ENCODE data around the gene EPB41L5. TPM values are rescaled to one million over a fixed set of nuclear protein-coding genes. Genes with fewer than 3 reads are reported as not detected.

EPB41L5 gene
- total RNA-seq, 3 donors from 2014 or later, result 24.8 to 57.8 (median 42.3) TPM

DNA sequence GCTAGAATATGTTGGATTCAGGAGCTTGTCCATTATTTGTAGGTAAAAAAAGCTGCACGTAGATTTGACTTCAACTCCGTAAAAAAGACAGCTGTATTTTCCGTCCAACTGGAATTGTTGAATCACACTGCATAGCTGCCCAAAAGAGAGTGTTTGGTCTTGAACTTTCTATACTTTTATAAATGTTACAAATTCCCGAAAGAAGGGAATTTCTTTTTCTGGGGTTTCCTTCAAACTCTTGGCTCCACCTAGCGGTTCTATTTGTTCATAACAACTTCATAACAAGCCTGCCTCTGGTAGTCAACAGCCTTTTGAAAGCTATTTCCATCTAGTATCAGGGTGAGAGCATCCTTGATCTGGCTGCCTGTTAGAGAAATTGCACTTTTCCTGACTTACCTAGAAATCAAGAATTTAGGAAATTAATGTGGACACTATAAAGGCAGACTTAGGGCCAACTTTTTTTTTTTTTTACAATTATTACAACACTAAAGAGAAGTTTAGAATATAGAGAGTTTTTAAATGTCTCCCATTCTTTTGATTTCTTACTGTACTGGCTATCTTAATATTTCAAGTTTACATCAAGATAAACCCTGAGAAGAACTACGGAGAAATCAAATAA is 162.2 kb downstream of the EPB41L5 start:
- TF ChIP-seq CTCF (IDR thresholded peaks at IDR 0.05) (peak; percentile 60 to 76 (median 63)), POLR2A (IDR thresholded peaks at IDR 0.05) (no peak), POLR2AphosphoS5 (IDR thresholded peaks at IDR 0.05) (no peak)
- DNase-seq (ENCODE audit: low spot score in 2 of 2), result no peak
- no peak overlapping the region for H3K4me3 ChIP-seq
- H3K27me3 ChIP-seq, result no peaks in the 10 kb centered on the region
- intact Hi-C loops (cut with DNase I; ENCODE audit: low total_unique reads), result no loop called here
- no peaks in the 10 kb centered on the region for H3K4me1 ChIP-seq
- H3K27ac ChIP-seq, result no peak overlapping the region
- H3K36me3 ChIP-seq, result no peaks in the 10 kb centered on the region
- H3K9me3 ChIP-seq, result no peaks in the 10 kb centered on the region

GRCh38 chr2:120176526-120176925 is 163.6 kb downstream of the EPB41L5 start:
- Histone ChIP-seq H3K4me1 (no peaks in the 10 kb centered on the region), H3K4me3 (peak overlapping the region in 1 of 3 donors; percentile 26), H3K9me3 (no peaks in the 10 kb centered on the region), H3K27ac (no peak overlapping the region), H3K27me3 (no peaks in the 10 kb centered on the region), H3K36me3 (no peaks in the 10 kb centered on the region)
- intact Hi-C loops (cut with DNase I; ENCODE audit: low total_unique reads), result no loop called here
- no peak for DNase-seq (ENCODE audit: low spot score in 2 of 2)
- TF ChIP-seq POLR2A (IDR thresholded peaks at IDR 0.05) (no peak), POLR2AphosphoS5 (IDR thresholded peaks at IDR 0.05) (no peak), CTCF (IDR thresholded peaks at IDR 0.05) (no peak)

- peak in 1 of 2 donors; percentile 21 for DNase-seq (ENCODE audit: low spot score in 2 of 2)
- peak overlapping the region in 1 of 2 donors; percentile 8 for H3K27ac ChIP-seq
- H3K9me3 ChIP-seq, result no peaks in the 10 kb centered on the region
- no peaks in the 10 kb centered on the region for H3K4me1 ChIP-seq
- H3K27me3 ChIP-seq, result no peaks in the 10 kb centered on the region
- H3K4me3 ChIP-seq, result peak overlapping the region; percentile 12 to 32 (median 26)
- intact Hi-C loops (cut with DNase I; ENCODE audit: low total_unique reads), result no loop called here
- H3K36me3 ChIP-seq, result no peaks in the 10 kb centered on the region
- TF ChIP-seq POLR2A (IDR thresholded peaks at IDR 0.05) (no peak), POLR2AphosphoS5 (IDR thresholded peaks at IDR 0.05) (no peak), CTCF (IDR thresholded peaks at IDR 0.05) (no peak)
Measured at GRCh38 chr2:120177001-120177621, 164.2 kb downstream of the EPB41L5 start.

GRCh38 chr2:120177973-120178372 is 165.1 kb downstream of the EPB41L5 start:
- intact Hi-C loops (cut with DNase I; ENCODE audit: low total_unique reads), result no loop called here
- Histone ChIP-seq H3K27me3 (no peaks in the 10 kb centered on the region), H3K9me3 (no peaks in the 10 kb centered on the region), H3K4me3 (no peak overlapping the region), H3K4me1 (no peaks in the 10 kb centered on the region), H3K27ac (no peak overlapping the region), H3K36me3 (no peaks in the 10 kb centered on the region)
- no peak for TF ChIP-seq POLR2A (IDR thresholded peaks at IDR 0.05)
- no peak for TF ChIP-seq CTCF (IDR thresholded peaks at IDR 0.05)
- no peak for TF ChIP-seq POLR2AphosphoS5 (IDR thresholded peaks at IDR 0.05)
- no peak for DNase-seq (ENCODE audit: low spot score in 2 of 2)

- no peak overlapping the region for H3K27ac ChIP-seq
- H3K9me3 ChIP-seq, result no peaks in the 10 kb centered on the region
- no peak for TF ChIP-seq POLR2A (IDR thresholded peaks at IDR 0.05)
- no peak for TF ChIP-seq POLR2AphosphoS5 (IDR thresholded peaks at IDR 0.05)
- TF ChIP-seq CTCF (IDR thresholded peaks at IDR 0.05), result no peak
- intact Hi-C loops (cut with DNase I; ENCODE audit: low total_unique reads), result no loop called here
- no peaks in the 10 kb centered on the region for H3K36me3 ChIP-seq
- no peak overlapping the region for H3K4me3 ChIP-seq
- no peaks in the 10 kb centered on the region for H3K4me1 ChIP-seq
- H3K27me3 ChIP-seq, result no peaks in the 10 kb centered on the region
- DNase-seq (ENCODE audit: low spot score in 2 of 2), result no peak
Measured at GRCh38 chr2:120179396-120179795, 166.5 kb downstream of the EPB41L5 start.

Measured in breast epithelium (tissue), 4 donors.